ENCODE data around the gene EHD4. TPM values are rescaled to one million over a fixed set of nuclear protein-coding genes. Genes with fewer than 3 reads are reported as not detected.

The EHD4 gene
- polyA plus RNA-seq, 3 donors, result 12.8 to 16.0 (median 14.2) TPM

DNA sequence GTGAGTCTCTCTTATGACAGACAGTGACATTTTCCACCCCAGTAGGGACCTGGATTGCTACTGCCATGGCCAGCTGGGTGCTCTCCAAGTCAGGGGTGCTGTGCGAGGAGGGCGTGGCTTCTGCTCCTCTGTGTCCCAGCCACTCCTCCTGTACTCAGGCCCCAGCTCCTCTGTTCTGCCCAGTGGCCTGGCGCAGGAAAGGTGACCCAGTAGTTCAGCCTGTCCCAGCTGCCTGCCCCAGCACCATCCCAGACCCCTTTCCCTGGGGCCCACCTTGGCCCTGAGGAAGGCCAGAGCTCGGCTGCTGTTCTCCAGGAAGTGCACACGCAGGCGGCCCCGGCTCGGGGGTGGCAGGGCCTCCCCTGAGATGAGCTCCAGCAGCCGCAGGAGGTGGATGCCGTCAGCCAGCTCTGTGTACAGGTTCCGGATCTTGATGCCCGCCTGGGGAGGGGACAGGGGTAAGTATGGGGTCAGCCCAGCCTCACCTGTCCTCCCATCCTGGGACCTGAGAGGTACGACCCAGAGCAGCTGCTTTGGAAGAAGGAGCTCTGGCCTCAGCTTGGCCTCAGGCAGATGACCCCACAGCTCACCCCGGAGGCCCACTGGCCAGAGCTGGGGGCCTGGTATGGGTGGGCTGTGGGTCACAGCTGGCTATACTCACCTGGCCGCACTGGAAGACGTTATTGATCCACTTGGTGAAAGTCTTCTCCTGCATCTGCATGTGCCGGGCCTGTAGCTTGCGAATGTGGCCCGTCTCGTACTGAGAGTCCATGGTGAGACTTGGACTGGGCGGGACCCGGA, 79.5 kb downstream of the EHD4 start:
- Mint-ChIP-seq H3K4me3 (no peak overlapping the region), H3K4me1 (peaks cover 35% of the 10 kb centered on the region), H3K9me3 (peaks cover 0 to 3% (median 0%) of the 10 kb centered on the region in 7 donors), H3K36me3 (peaks cover 10 to 14% of the 10 kb centered on the region in 2 donors), H3K27me3 (ENCODE audit: low read depth in 3 of 3) (peaks cover 0 to 3% (median 2%) of the 10 kb centered on the region in 3 donors), H3K27ac (peak overlapping the region in 2 of 7 donors; percentile 41 to 42)
- Histone ChIP-seq H3K9me3 (replicated peaks in 1 of 2; ENCODE audit: control insufficient read depth in 1 of 2, insufficient read depth in 1 of 2, low read length in 2 of 2) (no peaks in the 10 kb centered on the region), H3K27me3 (ENCODE audit: control insufficient read depth in 2 of 2, insufficient read depth in 2 of 2, low read length in 2 of 2) (no peaks in the 10 kb centered on the region), H4K20me1 (ENCODE audit: insufficient read depth, low read length) (no peaks in the 10 kb centered on the region), H3K4me2 (replicated peaks; ENCODE audit: extremely low read depth, low read length, poor library complexity, severe bottlenecking) (no peak overlapping the region), H2AFZ (ENCODE audit: insufficient read depth, low read depth, low read length, poor library complexity, severe bottlenecking) (no peak overlapping the region), H3K27ac (ENCODE audit: low read depth in 1 of 2, low read length in 2 of 2) (no peak overlapping the region), H3K36me3 (replicated peaks in 1 of 2; ENCODE audit: control insufficient read depth in 1 of 2, insufficient read depth in 2 of 2, low read length in 2 of 2) (peaks cover 4 to 11% of the 10 kb centered on the region in 2 donors), H3K4me1 (ENCODE audit: control insufficient read depth in 1 of 2, insufficient read depth in 2 of 2, low read length in 2 of 2) (peaks cover 27 to 31% of the 10 kb centered on the region in 2 donors), H3K4me3 (replicated peaks in 1 of 3; ENCODE audit: low read depth in 2 of 3, low read length in 3 of 3) (no peak overlapping the region), H3K9ac (ENCODE audit: insufficient read depth, low read length, poor library complexity, severe bottlenecking) (no peak overlapping the region), H3K79me2 (ENCODE audit: insufficient read depth, low read length) (no peaks in the 10 kb centered on the region)
- 71% methylated on average over 19 of the region's 22 CpGs for WGBS (ENCODE audit: insufficient coverage)
- no peak for DNase-seq
- no peak for TF ChIP-seq CTCF (IDR thresholded peaks at IDR 0.05)
- intact Hi-C loops (cut with micrococcal nuclease), result no loop called here

DNA sequence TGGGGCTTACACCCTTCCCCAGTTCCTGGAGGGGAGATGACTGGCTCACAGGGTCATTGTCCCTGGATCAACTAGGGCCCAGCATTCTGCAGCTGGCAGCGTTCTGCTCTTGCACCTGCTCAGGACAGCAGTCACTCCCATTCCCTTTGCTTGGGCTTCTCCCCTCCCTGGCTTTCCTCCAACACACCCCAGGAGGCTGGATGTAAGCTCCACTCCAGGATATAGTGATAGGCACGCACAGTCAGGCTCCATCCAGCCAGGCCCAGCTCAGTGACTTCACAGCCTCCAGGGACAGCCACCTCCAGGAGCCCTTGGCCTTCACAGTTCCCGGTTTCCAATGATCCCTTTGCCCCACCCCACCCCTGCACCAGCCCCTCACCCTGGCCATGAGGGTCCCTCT, 80.4 kb downstream of the EHD4 start:
- DNase-seq, result no peak
- no peak overlapping the region for H3K4me2 ChIP-seq (replicated peaks; ENCODE audit: extremely low read depth, low read length, poor library complexity, severe bottlenecking)
- Mint-ChIP-seq H3K4me1 (peaks cover 35% of the 10 kb centered on the region), H3K9me3 (peaks cover 0 to 3% (median 0%) of the 10 kb centered on the region in 7 donors), H3K4me3 (no peak overlapping the region), H3K36me3 (peaks cover 2 to 5% of the 10 kb centered on the region in 2 donors), H3K27me3 (ENCODE audit: low read depth in 3 of 3) (peaks cover 0 to 4% (median 2%) of the 10 kb centered on the region in 3 donors), H3K27ac (no peak overlapping the region)
- intact Hi-C loops (cut with micrococcal nuclease), result no loop called here
- no peaks in the 10 kb centered on the region for H3K9me3 ChIP-seq (replicated peaks in 1 of 2; ENCODE audit: control insufficient read depth in 1 of 2, insufficient read depth in 1 of 2, low read length in 2 of 2)
- H4K20me1 ChIP-seq (ENCODE audit: insufficient read depth, low read length), result no peaks in the 10 kb centered on the region
- TF ChIP-seq CTCF (IDR thresholded peaks at IDR 0.05), result no peak
- H3K79me2 ChIP-seq (ENCODE audit: insufficient read depth, low read length), result no peaks in the 10 kb centered on the region
- no peak overlapping the region for H3K4me3 ChIP-seq (replicated peaks in 1 of 3; ENCODE audit: low read depth in 2 of 3, low read length in 3 of 3)
- peaks cover 0 to 2% of the 10 kb centered on the region in 2 donors for H3K36me3 ChIP-seq (replicated peaks in 1 of 2; ENCODE audit: control insufficient read depth in 1 of 2, insufficient read depth in 2 of 2, low read length in 2 of 2)
- H3K4me1 ChIP-seq (ENCODE audit: control insufficient read depth in 1 of 2, insufficient read depth in 2 of 2, low read length in 2 of 2), result peaks cover 27 to 31% of the 10 kb centered on the region in 2 donors
- H3K9ac ChIP-seq (ENCODE audit: insufficient read depth, low read length, poor library complexity, severe bottlenecking), result no peak overlapping the region
- H3K27me3 ChIP-seq (ENCODE audit: control insufficient read depth in 2 of 2, insufficient read depth in 2 of 2, low read length in 2 of 2), result no peaks in the 10 kb centered on the region
- H3K27ac ChIP-seq (ENCODE audit: low read depth in 1 of 2, low read length in 2 of 2), result no peak overlapping the region
- no peak overlapping the region for H2AFZ ChIP-seq (ENCODE audit: insufficient read depth, low read depth, low read length, poor library complexity, severe bottlenecking)
- 96% methylated on average over 3 of the region's 3 CpGs for WGBS (ENCODE audit: insufficient coverage)

All from CD14-positive monocyte (primary cell).